Right cardiac atrium (tissue), 5 donors: Measurements from ENCODE around the gene ASCC1. TPM values are rescaled to one million over a fixed set of nuclear protein-coding genes. Genes with fewer than 3 reads are reported as not detected.
A peak's percentile ranks its signal among the peaks of the same experiment; 100 is the strongest.

Source experiments
- ATAC-seq, 2 donors: fragments of 200-7000 bp; cut with Tn5 transposase; one replicate each; pipeline versions ENCODE4 v1.8.0 to v1.9.1; 2020; ENCODE audit warnings: moderate library complexity in 2 of 2, mild to moderate bottlenecking in 1 of 2
- DNase-seq, 3 donors: peaks; one replicate each; pipeline ENCODE4 v3.0.0-alpha.2; 2020
- H3K27ac ChIP-seq: one replicate; pipeline ENCODE4 v1.5.1; 2013; ENCODE audit warnings: mild to moderate bottlenecking, low read length, control low read depth, moderate library complexity
- H3K27me3 ChIP-seq: one replicate; pipeline ENCODE4 v1.6.1; 2013; ENCODE audit not compliant: control insufficient read depth, insufficient read depth
- H3K4me1 ChIP-seq: one replicate; pipeline ENCODE4 v1.6.1; 2013; ENCODE audit warnings: low read length; ENCODE audit not compliant: control insufficient read depth, insufficient read depth
- H3K4me3 ChIP-seq: one replicate; pipeline ENCODE4 v1.5.1; 2013; ENCODE audit warnings: low read length, control low read depth
- H3K9me3 ChIP-seq: one replicate; pipeline ENCODE4 v1.6.1; 2013; ENCODE audit warnings: low read length; ENCODE audit not compliant: control insufficient read depth
- WGBS: extraction: QIAGEN DNeasy Blood & Tissue Kit; methylation state at CpG from one replicate; pipeline ENCODE4 v1.1.7; 2013; 5-methylcytosine and 5-hydroxymethylcytosine counted together
- intact Hi-C, 4 donors: fragments of 100-400 bp; cut with DNase I; formaldehyde crosslinking; loops; one replicate each; pipeline versions ENCODE4 v1.11.0 to v1.14.0; 2022 to 2023
- long read RNA-seq, 4 donors: library from polyadenylated mRNA; unstranded; transcript quantifications; one replicate each; pipeline ENCODE4 v2.0.0, GENCODE V29; 2020 to 2021
- polyA plus RNA-seq: library from polyadenylated mRNA; stranded (reverse); fragments of 200-250 nt; gene quantifications from one replicate; pipeline ENCODE4 v1.2.3, GENCODE V29; 2013
- total RNA-seq, 4 donors: library from RNA; stranded (reverse); fragmentation: NEBNext Ultra II Directional; extraction: Animal tissue kit (Norgen Biotek cat#: 25700); gene quantifications; one replicate each; pipeline ENCODE4 v1.2.1, GENCODE V29; 2021
- donor health status: healthy with polysubstance abuse.
- donor health status: DM: no; HTN: yes; CAD: no.
- donor health status: DM: no; HTN: no; CAD: no.
- donor health status: DM: no; HTN: yes; CAD: no; lungs with severe emphysema.
- donor health status: DM: yes; HTN: yes; CAD: no.

ASCC1 gene
- 10 to 100 TPM; 27.6 to 37.9 (median 32.8) TPM for total RNA-seq
- polyA plus RNA-seq, result 26.0 TPM
- long read RNA-seq, donor 1, transcript ASCC1-202 (10 exons, 2,002 nt), result major isoform, 22 of 38 reads
- long read RNA-seq, donor 1, partial matches to known transcripts, result 2 of 38 reads
- long read RNA-seq, donor 1, other reads (novel, unspliced or antisense), result 14 of 38 reads
- long read RNA-seq, donor 2, transcript ASCC1-202 (10 exons, 2,002 nt), result major isoform, 9 of 27 reads
- long read RNA-seq, donor 2, partial matches to known transcripts, result 2 of 27 reads
- long read RNA-seq, donor 2, other reads (novel, unspliced or antisense), result 16 of 27 reads
- long read RNA-seq, donor 3, transcript ASCC1-202 (10 exons, 2,002 nt), result major isoform, 46 of 105 reads
- long read RNA-seq, donor 3, partial matches to known transcripts, result 7 of 105 reads
- long read RNA-seq, donor 3, other reads (novel, unspliced or antisense), result 51 of 105 reads
- long read RNA-seq, donor 4, transcript ASCC1-202 (10 exons, 2,002 nt), result major isoform, 11 of 23 reads
- long read RNA-seq, donor 4, partial matches to known transcripts, result 1 of 23 reads
- long read RNA-seq, donor 4, other reads (novel, unspliced or antisense), result 11 of 23 reads

- peak; percentile 93 to 97 (median 97) for DNase-seq
- H3K4me1 ChIP-seq, result no peaks in the 10 kb centered on the region
- peak; percentile 98 to 99 for ATAC-seq
- H3K4me3 ChIP-seq, result peak within 1 kb of the TSS; percentile 48
- H3K27ac ChIP-seq, result peak within 1 kb of the TSS; percentile 95
- H3K9me3 ChIP-seq, result no peaks in the 10 kb centered on the region
- no peaks in the 10 kb centered on the region for H3K27me3 ChIP-seq
- intact Hi-C loops, result loop anchor here in 1 of 4 donors (10.0 kb wide), 1 partner anchor 119 kb away; no protein-coding TSS in a partner anchor
- WGBS, result under 1% methylated on average over 64 of the region's 64 CpGs
These were observed at the start of gene ASCC1, which contains the start of gene ANAPC16 for GRCh38 chr10:72215611-72216549. TSS of gene ASCC1 (minus strand) at chr10:72216276. CDS start at chr10:72213298, 2,978 bp downstream. TSS of gene ANAPC16 (plus strand) at chr10:72216012. CDS start at chr10:72223915, 7,903 bp downstream.

GRCh38 chr10:72265508-72265907 is 49.4 kb upstream of the ASCC1 start:
- peak in 1 of 3 donors; percentile 9 for DNase-seq
- Histone ChIP-seq H3K4me1 (peaks cover 2% of the 10 kb centered on the region), H3K9me3 (no peaks in the 10 kb centered on the region), H3K27me3 (no peaks in the 10 kb centered on the region), H3K4me3 (no peak overlapping the region), H3K27ac (no peak overlapping the region)
- intact Hi-C loops, result no loop called here
- no peak for ATAC-seq
- 79% methylated on average over 6 of the region's 6 CpGs for WGBS

GRCh38 chr10:72264536-72264935 is 48.5 kb upstream of the ASCC1 start:
- DNase-seq (no peak), ATAC-seq (no peak)
- H3K27me3 ChIP-seq, result no peaks in the 10 kb centered on the region
- no peaks in the 10 kb centered on the region for H3K9me3 ChIP-seq
- 92% methylated on average over 1 of the region's 1 CpG for WGBS
- no peak overlapping the region for H3K27ac ChIP-seq
- intact Hi-C loops, result no loop called here
- H3K4me3 ChIP-seq, result no peak overlapping the region
- H3K4me1 ChIP-seq, result peaks cover 11% of the 10 kb centered on the region

- peak in 1 of 3 donors; percentile 19 for DNase-seq
- Histone ChIP-seq H3K4me3 (no peak overlapping the region), H3K9me3 (no peaks in the 10 kb centered on the region), H3K27me3 (no peaks in the 10 kb centered on the region), H3K27ac (no peak overlapping the region), H3K4me1 (peaks cover 13% of the 10 kb centered on the region)
- WGBS, result 73% methylated on average over 6 of the region's 6 CpGs
- intact Hi-C loops, result no loop called here
- no peak for ATAC-seq
These were observed 47.7 kb upstream of the ASCC1 start for GRCh38 chr10:72263613-72264241.

- DNase-seq (no peak), ATAC-seq (no peak)
- Histone ChIP-seq H3K4me1 (peaks cover 17% of the 10 kb centered on the region), H3K4me3 (no peak overlapping the region), H3K27me3 (no peaks in the 10 kb centered on the region), H3K9me3 (no peaks in the 10 kb centered on the region), H3K27ac (peak overlapping the region; percentile 98)
- 94% methylated on average over 7 of the region's 7 CpGs for WGBS
- intact Hi-C loops, result no loop called here
These were observed 45.8 kb upstream of the ASCC1 start for GRCh38 chr10:72261784-72262404.

- 4% methylated on average over 30 of the region's 30 CpGs for WGBS
- Histone ChIP-seq H3K4me1 (peaks cover 20% of the 10 kb centered on the region), H3K27me3 (no peaks in the 10 kb centered on the region), H3K4me3 (peak overlapping the region; percentile 45), H3K27ac (peak overlapping the region; percentile 98), H3K9me3 (no peaks in the 10 kb centered on the region)
- peak; percentile 10 to 15 for ATAC-seq
- DNase-seq, result no peak
- intact Hi-C loops, result no loop called here
These were observed 45.1 kb upstream of the ASCC1 start for GRCh38 chr10:72260976-72261783.

- WGBS, result 10% methylated on average over 19 of the region's 19 CpGs
- DNase-seq, result peak; percentile 89 to 96 (median 96)
- peak overlapping the region; percentile 95 for H3K27ac ChIP-seq
These were observed 44.3 kb upstream of the ASCC1 start for GRCh38 chr10:72260239-72260975.

GRCh38 chr10:72259491-72260238 is 43.6 kb upstream of the ASCC1 start:
- 29% methylated on average over 5 of the region's 5 CpGs for WGBS
- ATAC-seq (peak in 1 of 2 donors; percentile 43), DNase-seq (peak in 1 of 3 donors; percentile 62)
- H3K4me1 ChIP-seq, result peaks cover 22% of the 10 kb centered on the region
- intact Hi-C loops, result no loop called here
- H3K9me3 ChIP-seq, result no peaks in the 10 kb centered on the region
- H3K27me3 ChIP-seq, result no peaks in the 10 kb centered on the region
- H3K27ac ChIP-seq, result peak overlapping the region; percentile 95
- H3K4me3 ChIP-seq, result no peak overlapping the region

More at GRCh38 chr10:72260239-72260975, 44.3 kb upstream of the ASCC1 start:
- Histone ChIP-seq H3K9me3 (no peaks in the 10 kb centered on the region), H3K4me3 (no peak overlapping the region), H3K27me3 (no peaks in the 10 kb centered on the region), H3K4me1 (peaks cover 20% of the 10 kb centered on the region)
- peak; percentile 92 to 93 for ATAC-seq
- intact Hi-C loops, result no loop called here
